Esophagus (tissue), 2 donors: ENCODE data around the gene ERI2. TPM values are rescaled to one million over a fixed set of nuclear protein-coding genes. Genes with fewer than 3 reads are reported as not detected.
A peak's percentile ranks its signal among the peaks of the same experiment; 100 is the strongest.

Experiments used
- H3K27ac ChIP-seq, 2 donors: one replicate each; pipeline ENCODE4 v1.5.1; 2013; ENCODE audit warnings: low read depth in 2 of 2, mild to moderate bottlenecking in 2 of 2, inconsistent platforms in 1 of 2, low read length in 1 of 2, moderate library complexity in 1 of 2
- H3K27me3 ChIP-seq, 2 donors: one replicate each; pipeline ENCODE4 v1.6.1; 2013; ENCODE audit warnings: low read length in 2 of 2, control low read depth in 1 of 2, mild to moderate bottlenecking in 1 of 2; ENCODE audit not compliant: insufficient read depth in 2 of 2, control insufficient read depth in 1 of 2
- H3K36me3 ChIP-seq, 2 donors: one replicate each; pipeline ENCODE4 v1.6.1; 2013; ENCODE audit warnings: low read length in 1 of 2; ENCODE audit not compliant: control insufficient read depth in 2 of 2, insufficient read depth in 2 of 2
- H3K4me1 ChIP-seq, 2 donors: one replicate each; pipeline ENCODE4 v1.6.1; 2013; ENCODE audit warnings: low read length in 1 of 2; ENCODE audit not compliant: control insufficient read depth in 2 of 2, insufficient read depth in 2 of 2
- H3K4me3 ChIP-seq, 2 donors: one replicate each; pipeline ENCODE4 v1.5.1; 2013; ENCODE audit warnings: low read length in 2 of 2, mild to moderate bottlenecking in 2 of 2, low read depth in 1 of 2, moderate library complexity in 1 of 2
- H3K9me3 ChIP-seq, 2 donors: one replicate each; pipeline ENCODE4 v1.6.1; 2013; ENCODE audit warnings: mild to moderate bottlenecking in 2 of 2, low read depth in 1 of 2, low read length in 1 of 2, moderate library complexity in 1 of 2; ENCODE audit not compliant: control insufficient read depth in 2 of 2, insufficient read depth in 1 of 2
- WGBS, 2 donors: extraction: QIAGEN DNeasy Blood & Tissue Kit; methylation state at CpG; one replicate each; pipeline ENCODE4 v1.1.7; 2013; 5-methylcytosine and 5-hydroxymethylcytosine counted together
- polyA plus RNA-seq, 2 donors: library from polyadenylated mRNA; stranded (reverse); fragments of 200-250 nt; gene quantifications; one replicate each; pipeline ENCODE4 v1.2.3, GENCODE V29; 2013
- donor health status: healthy with polysubstance abuse.
- donor health status: Bipolar disorder and iron deficiency.

ERI2 gene
- 1 to 10 TPM; 7.7 to 8.0 TPM for polyA plus RNA-seq

- WGBS, 2 donors = 0% methylated on average over 70 to 74 of the region's 74 CpGs
- Histone ChIP-seq H3K36me3 (no peaks in the 10 kb centered on the region), H3K4me3 (peak within 1 kb of the TSS; percentile 92 to 98), H3K9me3 (no peaks in the 10 kb centered on the region), H3K27ac (peak within 1 kb of the TSS; percentile 91), H3K4me1 (peaks cover 0 to 2% of the 10 kb centered on the region in 2 donors), H3K27me3 (no peaks in the 10 kb centered on the region)
These were observed at the start of gene ERI2, which contains the start of gene REXO5 for GRCh38 chr16:20806168-20807050. ERI2 (minus strand) TSS chr16:20806472; CDS start chr16:20806430, 42 bp downstream. REXO5 (plus strand) TSS chr16:20806527; CDS start chr16:20806954, 427 bp downstream.

GRCh38 chr16:20854963-20855362 is 48.7 kb upstream of the ERI2 start:
- no peaks in the 10 kb centered on the region for H3K4me1 ChIP-seq
- WGBS, 2 donors = 94 to 98% methylated on average over 2 of the region's 2 CpGs
- no peaks in the 10 kb centered on the region for H3K27me3 ChIP-seq
- no peaks in the 10 kb centered on the region for H3K9me3 ChIP-seq
- no peak overlapping the region for H3K4me3 ChIP-seq
- peaks cover 4 to 7% of the 10 kb centered on the region in 2 donors for H3K36me3 ChIP-seq
- no peak overlapping the region for H3K27ac ChIP-seq

GRCh38 chr16:20853981-20854620 is 47.8 kb upstream of the ERI2 start:
- Histone ChIP-seq H3K27me3 (no peaks in the 10 kb centered on the region), H3K9me3 (no peaks in the 10 kb centered on the region), H3K4me3 (no peak overlapping the region), H3K36me3 (peaks cover 0 to 7% of the 10 kb centered on the region in 2 donors), H3K27ac (no peak overlapping the region), H3K4me1 (no peaks in the 10 kb centered on the region)
- 86 to 87% methylated on average over 3 of the region's 3 CpGs for WGBS, 2 donors

GRCh38 chr16:20853143-20853542 is 46.9 kb upstream of the ERI2 start:
- H3K4me1 ChIP-seq = no peaks in the 10 kb centered on the region
- no peaks in the 10 kb centered on the region for H3K27me3 ChIP-seq
- no peaks in the 10 kb centered on the region for H3K9me3 ChIP-seq
- H3K4me3 ChIP-seq = no peak overlapping the region
- peaks cover 0 to 7% of the 10 kb centered on the region in 2 donors for H3K36me3 ChIP-seq
- WGBS, 2 donors = 84 to 88% methylated on average over 5 of the region's 5 CpGs
- no peak overlapping the region for H3K27ac ChIP-seq

GRCh38 chr16:20851601-20852000 is 45.3 kb upstream of the ERI2 start:
- Histone ChIP-seq H3K27me3 (no peaks in the 10 kb centered on the region), H3K4me1 (no peaks in the 10 kb centered on the region), H3K27ac (peak overlapping the region; percentile 45 to 55), H3K9me3 (no peaks in the 10 kb centered on the region), H3K4me3 (no peak overlapping the region), H3K36me3 (peaks cover 0 to 5% of the 10 kb centered on the region in 2 donors)
- WGBS, 2 donors = 22 to 42% methylated on average over 2 of the region's 2 CpGs

- H3K9me3 ChIP-seq = no peaks in the 10 kb centered on the region
- no peak overlapping the region for H3K4me3 ChIP-seq
- no peaks in the 10 kb centered on the region for H3K27me3 ChIP-seq
- peaks cover 0 to 3% of the 10 kb centered on the region in 2 donors for H3K36me3 ChIP-seq
- H3K4me1 ChIP-seq = no peaks in the 10 kb centered on the region
- peak overlapping the region; percentile 82 to 84 for H3K27ac ChIP-seq
- WGBS, 2 donors = 52 to 63% methylated on average over 3 of the region's 3 CpGs
These were observed 44.7 kb upstream of the ERI2 start for GRCh38 chr16:20850981-20851380.

GRCh38 chr16:20849589-20850390 is 43.5 kb upstream of the ERI2 start:
- H3K36me3 ChIP-seq = no peaks in the 10 kb centered on the region
- no peak overlapping the region for H3K4me3 ChIP-seq
- H3K4me1 ChIP-seq = no peaks in the 10 kb centered on the region
- no peak overlapping the region for H3K27ac ChIP-seq
- WGBS, 2 donors = 39 to 44% methylated on average over 6 of the region's 6 CpGs
- no peaks in the 10 kb centered on the region for H3K27me3 ChIP-seq
- no peaks in the 10 kb centered on the region for H3K9me3 ChIP-seq

- 53 to 64% methylated on average over 2 of the region's 2 CpGs for WGBS, 2 donors
- Histone ChIP-seq H3K27me3 (no peaks in the 10 kb centered on the region), H3K4me1 (no peaks in the 10 kb centered on the region), H3K9me3 (no peaks in the 10 kb centered on the region), H3K36me3 (no peaks in the 10 kb centered on the region), H3K27ac (no peak overlapping the region), H3K4me3 (no peak overlapping the region)
These were observed 41.3 kb upstream of the ERI2 start for GRCh38 chr16:20847550-20847949.

- Histone ChIP-seq H3K4me1 (no peaks in the 10 kb centered on the region), H3K9me3 (no peaks in the 10 kb centered on the region), H3K4me3 (no peak overlapping the region), H3K27ac (no peak overlapping the region), H3K36me3 (no peaks in the 10 kb centered on the region), H3K27me3 (no peaks in the 10 kb centered on the region)
These were observed 40.3 kb upstream of the ERI2 start for GRCh38 chr16:20846551-20846950.
